GM18526 (cell line): ENCODE results near the gene MYH9.

Experiments used
- POLR2A ChIP-seq: IDR thresholded peaks from 3 replicates; pipeline ENCODE4 v1.6.1; 2011; ENCODE audit not compliant: insufficient read length; ENCODE audit errors: extremely low read depth

MYH9 gene

GRCh38 chr22:36378080-36378868 is 9.5 kb downstream of the MYH9 start:
- no peak for TF ChIP-seq POLR2A

- no peak for TF ChIP-seq POLR2A
These were observed 10.6 kb downstream of the MYH9 start for GRCh38 chr22:36377022-36377631.

- no peak for TF ChIP-seq POLR2A
These were observed 11.5 kb downstream of the MYH9 start for GRCh38 chr22:36376265-36376664.

GRCh38 chr22:36375071-36375980 is 12.4 kb downstream of the MYH9 start:
- no peak for TF ChIP-seq POLR2A

- TF ChIP-seq POLR2A: no peak
These were observed 13.2 kb downstream of the MYH9 start for GRCh38 chr22:36374603-36375024.

GRCh38 chr22:36373258-36373579 is 14.5 kb downstream of the MYH9 start:
- TF ChIP-seq POLR2A: no peak

GRCh38 chr22:36371920-36372319 is 15.8 kb downstream of the MYH9 start:
- no peak for TF ChIP-seq POLR2A

- no peak for TF ChIP-seq POLR2A
These were observed 17.6 kb downstream of the MYH9 start for GRCh38 chr22:36369922-36370791.

- TF ChIP-seq POLR2A: no peak
These were observed 18.5 kb downstream of the MYH9 start for GRCh38 chr22:36369004-36369921.

- TF ChIP-seq POLR2A: no peak
These were observed 19.3 kb downstream of the MYH9 start for GRCh38 chr22:36368359-36368983.

GRCh38 chr22:36367479-36367878 is 20.3 kb downstream of the MYH9 start:
- no peak for TF ChIP-seq POLR2A

- no peak for TF ChIP-seq POLR2A
These were observed 20.7 kb downstream of the MYH9 start for GRCh38 chr22:36367066-36367465.

- TF ChIP-seq POLR2A: no peak
These were observed 21.5 kb downstream of the MYH9 start for GRCh38 chr22:36366291-36366708.
